ENCODE results near the gene SOCS7.

SOCS7 gene

DNA sequence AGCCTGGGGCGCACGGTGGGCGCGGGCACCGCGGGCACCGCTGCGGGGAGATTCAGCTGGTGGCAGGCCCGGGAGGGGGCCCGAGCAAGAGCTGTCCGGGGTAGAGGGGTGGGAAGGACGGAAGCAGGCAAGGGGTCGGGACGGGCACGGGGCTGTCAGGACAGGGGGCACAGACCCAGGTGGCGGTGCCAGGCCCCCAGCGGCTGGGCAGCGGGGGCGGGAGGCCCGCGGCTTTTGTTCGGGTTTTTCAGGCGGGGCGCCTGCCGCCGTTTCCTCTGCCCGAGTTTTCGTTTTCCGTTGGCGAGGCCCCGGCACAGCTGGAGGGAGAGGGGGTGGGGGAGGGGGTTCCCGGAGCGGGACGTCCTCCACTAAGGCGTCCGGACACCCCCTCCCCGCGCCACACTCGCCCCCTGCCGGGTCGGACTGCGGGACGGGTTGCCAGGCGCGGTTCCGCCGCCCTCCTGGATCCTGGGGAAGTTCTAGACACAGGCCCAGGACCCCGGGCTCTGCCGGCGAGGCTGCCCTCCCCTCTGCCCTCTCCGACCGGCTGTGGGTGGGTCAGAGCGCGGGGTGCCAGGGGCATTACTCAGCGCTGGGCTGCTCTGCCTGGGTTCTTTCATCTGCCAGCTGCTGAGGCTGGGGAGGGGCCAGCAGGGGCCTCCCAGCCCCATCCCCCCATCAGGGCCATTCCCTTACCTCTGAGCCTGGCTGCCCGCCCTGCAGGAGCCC is 77.2 kb downstream of the SOCS7 start:
- TF ChIP-seq, protein P1, sequence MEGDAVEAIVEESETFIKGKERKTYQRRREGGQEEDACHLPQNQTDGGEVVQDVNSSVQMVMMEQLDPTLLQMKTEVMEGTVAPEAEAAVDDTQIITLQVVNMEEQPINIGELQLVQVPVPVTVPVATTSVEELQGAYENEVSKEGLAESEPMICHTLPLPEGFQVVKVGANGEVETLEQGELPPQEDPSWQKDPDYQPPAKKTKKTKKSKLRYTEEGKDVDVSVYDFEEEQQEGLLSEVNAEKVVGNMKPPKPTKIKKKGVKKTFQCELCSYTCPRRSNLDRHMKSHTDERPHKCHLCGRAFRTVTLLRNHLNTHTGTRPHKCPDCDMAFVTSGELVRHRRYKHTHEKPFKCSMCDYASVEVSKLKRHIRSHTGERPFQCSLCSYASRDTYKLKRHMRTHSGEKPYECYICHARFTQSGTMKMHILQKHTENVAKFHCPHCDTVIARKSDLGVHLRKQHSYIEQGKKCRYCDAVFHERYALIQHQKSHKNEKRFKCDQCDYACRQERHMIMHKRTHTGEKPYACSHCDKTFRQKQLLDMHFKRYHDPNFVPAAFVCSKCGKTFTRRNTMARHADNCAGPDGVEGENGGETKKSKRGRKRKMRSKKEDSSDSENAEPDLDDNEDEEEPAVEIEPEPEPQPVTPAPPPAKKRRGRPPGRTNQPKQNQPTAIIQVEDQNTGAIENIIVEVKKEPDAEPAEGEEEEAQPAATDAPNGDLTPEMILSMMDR (IDR thresholded peaks at IDR 0.05; ENCODE audit: insufficient read depth, low read depth, low read length, missing control alignments): no peak
- no peak for DNase-seq (ENCODE audit: low read depth)
- peak overlapping the region; percentile 52 for H3K4me3 ChIP-seq (ENCODE audit: low read length)

DNA sequence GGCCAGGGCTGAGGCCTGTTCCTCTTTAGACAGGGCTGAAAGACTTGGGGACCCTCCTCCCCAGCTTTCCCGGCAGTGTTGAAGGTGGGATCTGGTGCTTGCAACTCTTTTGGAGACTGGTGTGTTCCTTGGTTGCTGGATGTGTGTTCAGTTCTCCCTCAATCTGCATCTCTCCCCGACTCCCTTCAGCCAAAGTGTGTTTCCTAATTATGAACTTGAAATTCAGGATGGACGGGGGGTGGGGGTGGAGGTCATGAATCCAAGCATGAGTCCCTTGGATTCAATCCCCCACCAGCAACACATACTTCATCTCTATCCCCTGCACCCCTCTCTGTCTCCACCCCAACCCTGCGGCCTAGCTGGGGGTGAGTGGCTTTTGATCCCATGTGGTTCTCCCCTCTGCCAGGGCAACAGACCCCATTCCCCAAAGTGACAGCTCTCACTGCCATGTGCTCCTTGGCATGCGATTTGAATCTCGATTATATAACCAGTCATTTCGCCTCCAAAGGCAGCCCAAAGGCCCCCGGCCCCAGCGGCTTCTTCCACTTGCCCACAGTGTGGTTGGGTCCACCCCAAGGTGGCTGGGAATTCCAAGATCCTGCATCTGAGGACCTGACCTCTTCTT is 77.9 kb downstream of the SOCS7 start:
- no peak for DNase-seq (ENCODE audit: low read depth)
- H3K4me3 ChIP-seq (ENCODE audit: low read length): no peak overlapping the region
- TF ChIP-seq, protein P1 (IDR thresholded peaks at IDR 0.05; ENCODE audit: insufficient read depth, low read depth, low read length, missing control alignments): no peak

DNA sequence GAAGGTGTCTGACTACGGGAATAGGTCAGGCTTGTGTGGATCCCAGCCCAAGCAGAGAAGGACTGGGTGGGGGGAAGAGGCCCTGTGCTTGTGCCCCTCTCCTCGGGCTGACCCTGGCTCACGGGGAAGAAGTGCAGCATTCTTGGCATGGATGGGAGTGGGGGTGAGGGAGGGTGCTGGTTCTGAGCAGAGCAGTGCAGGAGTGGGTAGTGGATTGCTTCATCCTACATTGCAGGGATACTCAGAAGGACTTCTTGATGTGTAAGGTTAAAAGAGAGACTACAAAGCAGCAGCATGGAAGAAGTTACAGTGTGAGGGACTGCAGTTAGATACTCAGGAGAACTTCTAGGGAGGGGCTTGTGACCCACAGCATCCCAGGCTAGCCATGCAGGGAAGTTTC is 78.7 kb downstream of the SOCS7 start:
- no peak for DNase-seq (ENCODE audit: low read depth)
- TF ChIP-seq, protein P1 (IDR thresholded peaks at IDR 0.05; ENCODE audit: insufficient read depth, low read depth, low read length, missing control alignments): no peak
- H3K4me3 ChIP-seq (ENCODE audit: low read length): no peak overlapping the region

DNA sequence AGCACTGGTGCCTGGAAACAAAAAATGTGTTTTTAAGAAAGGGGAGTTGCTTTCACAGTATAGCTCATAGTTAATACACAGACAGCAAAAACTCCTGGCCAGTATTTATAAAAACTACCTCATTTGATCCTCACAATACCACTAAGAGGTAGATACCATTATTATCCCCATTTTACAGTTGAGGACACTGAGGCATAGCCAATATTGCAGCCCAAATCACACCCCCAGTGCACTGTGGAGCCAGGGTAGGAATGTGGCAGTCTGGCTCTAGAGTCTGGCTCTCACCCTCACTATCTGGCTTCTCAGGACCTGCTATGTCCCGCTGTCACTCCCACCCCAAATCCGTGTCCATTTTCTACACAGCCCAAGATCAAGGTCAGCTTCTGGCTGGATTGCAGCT is 79.2 kb downstream of the SOCS7 start:
- DNase-seq (ENCODE audit: low read depth): no peak
- TF ChIP-seq, protein P1 (IDR thresholded peaks at IDR 0.05; ENCODE audit: insufficient read depth, low read depth, low read length, missing control alignments): no peak
- H3K4me3 ChIP-seq (ENCODE audit: low read length): no peak overlapping the region

DNA sequence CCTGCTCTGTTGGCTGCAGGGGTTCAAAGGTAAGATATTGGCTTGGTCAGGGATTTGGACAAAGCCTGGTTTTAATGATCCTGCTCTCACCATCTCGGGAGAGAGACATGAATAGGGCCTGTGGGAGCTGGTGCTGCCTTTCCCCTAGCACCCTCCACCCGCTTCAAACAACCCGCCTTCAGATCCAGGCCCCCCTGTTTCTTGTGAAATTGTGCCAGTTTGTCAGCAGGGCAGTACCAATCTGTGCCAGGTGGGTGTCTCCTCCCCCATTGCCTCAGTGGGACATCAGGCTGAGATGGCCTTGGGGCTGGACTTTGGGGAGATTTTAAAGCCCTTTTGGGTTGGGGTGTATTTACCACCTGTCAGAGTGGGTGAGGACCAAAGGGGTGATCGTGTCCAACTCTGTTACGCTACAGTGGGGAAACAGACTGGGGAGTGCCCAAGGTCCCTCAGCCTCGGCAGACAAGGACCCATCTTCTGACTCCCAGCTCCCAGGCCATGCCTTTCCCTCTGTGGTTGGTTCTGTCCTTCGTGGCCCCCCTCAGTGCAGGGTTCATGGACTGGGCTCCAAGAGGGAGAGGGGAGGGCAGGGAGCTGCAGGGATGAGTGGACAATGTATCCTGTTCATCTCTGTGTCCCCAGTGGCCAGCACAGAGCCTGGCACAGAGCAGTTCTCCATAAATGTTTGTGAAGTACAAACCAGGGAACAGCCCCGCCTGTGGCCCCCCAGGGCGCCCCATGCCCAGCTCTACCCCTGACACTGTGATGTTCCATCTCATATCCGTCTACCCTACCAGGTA is 79.9 kb downstream of the SOCS7 start:
- TF ChIP-seq, protein P1 (IDR thresholded peaks at IDR 0.05; ENCODE audit: insufficient read depth, low read depth, low read length, missing control alignments): no peak
- H3K4me3 ChIP-seq (ENCODE audit: low read length): no peak overlapping the region
- no peak for DNase-seq (ENCODE audit: low read depth)

DNA sequence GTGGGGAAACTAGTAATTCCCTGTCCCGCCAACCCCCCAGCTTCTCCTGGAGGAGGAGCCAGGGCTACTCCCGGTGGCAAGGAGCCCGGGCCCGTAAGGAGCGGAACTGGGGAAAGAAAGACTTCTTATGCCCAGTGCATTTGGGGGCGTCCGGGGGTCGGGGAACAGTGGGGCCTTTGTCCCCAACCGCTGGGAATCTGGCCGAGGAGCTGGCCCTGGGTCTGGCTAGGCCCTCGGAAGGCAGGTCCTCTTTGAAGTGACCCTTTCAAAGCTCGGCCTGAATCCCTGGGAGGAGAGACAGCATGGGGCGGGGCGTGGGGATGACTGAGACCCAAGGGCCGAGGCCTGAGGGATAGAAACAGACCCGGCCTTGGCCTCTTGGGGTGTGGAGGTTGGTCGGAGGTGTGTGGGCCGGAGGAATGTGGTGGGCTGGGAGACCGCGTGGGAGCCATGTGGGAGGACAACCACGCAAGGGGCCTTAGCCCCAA is 82.6 kb downstream of the SOCS7 start:
- H3K4me3 ChIP-seq (ENCODE audit: low read length): no peak overlapping the region
- no peak for DNase-seq (ENCODE audit: low read depth)
- TF ChIP-seq, protein P1 (IDR thresholded peaks at IDR 0.05; ENCODE audit: insufficient read depth, low read depth, low read length, missing control alignments): no peak
